DOHH2 (cell line): ENCODE results near the gene MC1R.

Source experiments
- CTCF ChIP-seq: fragments of 200-600 bp; sonication (generic); IDR thresholded peaks from one replicate; pipeline ENCODE4 v1.5.1; 2014; ENCODE audit warnings: antibody characterized with exemption, mild to moderate bottlenecking, low read depth, low read length; ENCODE audit not compliant: poor library complexity, severe bottlenecking
- EZH2phosphoT487 ChIP-seq: fragments of 200-600 bp; sonication (generic); IDR thresholded peaks from 2 replicates; pipeline ENCODE4 v1.6.1; 2017; ENCODE audit warnings: borderline replicate concordance, mild to moderate bottlenecking, antibody characterized with exemption, low read length, moderate library complexity, mixed read lengths

GRCh38 chr16:89921702-89922476, 3.2 kb downstream of the MC1R start:
- TF ChIP-seq CTCF (no peak), EZH2phosphoT487 (no peak)
